Stomach (tissue), 4 donors: ENCODE results near the gene FBLN7.

Experiments used
- POLR2A ChIP-seq, 4 donors: fragments of 450-650 bp; IDR thresholded peaks; one replicate each; pipeline ENCODE4 v1.6.1; 2016; ENCODE audit warnings: antibody characterized with exemption in 4 of 4, control low read depth in 2 of 4, mild to moderate bottlenecking in 1 of 4, moderate library complexity in 1 of 4
- TF ChIP-seq, protein P1 (sequence below), 7 experiments: fragments of 450-650 bp in 4 of 7; fragments of 200-600 bp in 3 of 7; sonication (generic) in 3 of 7; IDR thresholded peaks; one replicate each; pipeline ENCODE4 v1.5.1; 2016 to 2019; ENCODE audit warnings: antibody characterized with exemption in 7 of 7, control low read depth in 2 of 7, mild to moderate bottlenecking in 1 of 7

DNA sequence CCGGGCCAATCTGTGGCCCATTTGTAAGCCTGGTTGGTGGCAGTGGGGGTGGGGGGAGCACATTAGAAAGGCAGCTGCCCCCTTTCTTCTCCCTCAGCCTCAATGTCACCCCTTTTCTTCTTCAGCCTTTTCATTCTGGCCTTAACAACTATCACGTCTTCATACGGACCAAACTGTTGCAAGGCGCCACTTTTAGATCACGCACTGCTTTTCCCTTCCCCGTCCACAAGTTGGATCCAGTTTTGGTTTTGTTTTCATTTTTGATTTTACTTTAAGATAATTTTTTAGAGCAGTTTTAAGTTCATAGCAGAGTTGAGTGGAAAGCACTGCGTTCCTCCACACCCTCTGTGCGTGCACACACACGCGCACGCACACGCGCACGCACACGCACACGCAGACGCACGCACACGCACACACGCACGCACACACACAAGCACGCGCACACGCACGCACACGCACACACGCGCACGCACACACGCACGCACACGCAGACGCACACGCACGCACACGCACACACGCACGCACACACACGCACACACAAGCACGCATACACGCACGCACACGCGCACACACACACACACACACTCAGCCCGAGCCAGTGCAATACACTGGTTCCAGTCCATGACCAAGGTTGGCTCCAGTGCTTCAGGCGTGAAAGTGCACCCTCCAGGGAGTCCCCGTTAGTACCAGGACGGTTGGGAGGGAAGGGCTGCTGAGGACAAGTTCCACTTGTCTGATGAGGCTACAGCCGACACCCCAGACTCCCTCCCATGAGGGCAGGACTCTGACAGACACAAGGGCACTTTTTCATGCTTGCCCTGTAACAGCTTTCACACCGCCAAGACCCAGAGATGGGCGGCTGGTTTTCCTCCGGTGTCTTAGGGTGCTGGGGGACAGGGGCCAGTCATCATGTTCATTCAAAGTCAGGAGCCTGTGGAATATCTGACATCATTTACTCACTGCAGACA, 22.4 kb downstream of the FBLN7 start:
- no peak for TF ChIP-seq POLR2A (IDR thresholded peaks at IDR 0.05)
- TF ChIP-seq, protein P1, sequence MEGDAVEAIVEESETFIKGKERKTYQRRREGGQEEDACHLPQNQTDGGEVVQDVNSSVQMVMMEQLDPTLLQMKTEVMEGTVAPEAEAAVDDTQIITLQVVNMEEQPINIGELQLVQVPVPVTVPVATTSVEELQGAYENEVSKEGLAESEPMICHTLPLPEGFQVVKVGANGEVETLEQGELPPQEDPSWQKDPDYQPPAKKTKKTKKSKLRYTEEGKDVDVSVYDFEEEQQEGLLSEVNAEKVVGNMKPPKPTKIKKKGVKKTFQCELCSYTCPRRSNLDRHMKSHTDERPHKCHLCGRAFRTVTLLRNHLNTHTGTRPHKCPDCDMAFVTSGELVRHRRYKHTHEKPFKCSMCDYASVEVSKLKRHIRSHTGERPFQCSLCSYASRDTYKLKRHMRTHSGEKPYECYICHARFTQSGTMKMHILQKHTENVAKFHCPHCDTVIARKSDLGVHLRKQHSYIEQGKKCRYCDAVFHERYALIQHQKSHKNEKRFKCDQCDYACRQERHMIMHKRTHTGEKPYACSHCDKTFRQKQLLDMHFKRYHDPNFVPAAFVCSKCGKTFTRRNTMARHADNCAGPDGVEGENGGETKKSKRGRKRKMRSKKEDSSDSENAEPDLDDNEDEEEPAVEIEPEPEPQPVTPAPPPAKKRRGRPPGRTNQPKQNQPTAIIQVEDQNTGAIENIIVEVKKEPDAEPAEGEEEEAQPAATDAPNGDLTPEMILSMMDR (IDR thresholded peaks at IDR 0.05) = no peak
